Measurements from ENCODE around the gene FZR1. TPM values are rescaled to one million over a fixed set of nuclear protein-coding genes. Genes with fewer than 3 reads are reported as not detected.
"Not testable (repeated sequence)": the region's sequence is repeated elsewhere in the genome, so short reads cannot be mapped to it uniquely, and the experiment has no call there.

The FZR1 gene
- total and polyA plus RNA-seq, 7 experiments from 2014 or later: 7.8 to 90.7 (median 66.7) TPM

GRCh38 chr19:3584036-3584802, 78.1 kb downstream of the FZR1 start:
- H3K4me3 Mint-ChIP-seq: peak overlapping the region in 5 of 10 donors; percentile 12 to 35 (median 21)
- not testable (repeated sequence) for H3K4me1 ChIP-seq (ENCODE audit: control insufficient read depth in 2 of 2, insufficient read depth in 2 of 2, low read length in 2 of 2); H3K9me3 ChIP-seq (ENCODE audit: control insufficient read depth in 2 of 3, low read length in 3 of 3); H3K36me3 ChIP-seq (ENCODE audit: control insufficient read depth in 2 of 3, insufficient read depth in 3 of 3, low read length in 3 of 3); H3K36me3 Mint-ChIP-seq; H3K4me3 ChIP-seq (ENCODE audit: low read length); ATAC-seq; H3K27ac Mint-ChIP-seq; H3K9me3 Mint-ChIP-seq; DNase-seq; H3K27me3 Mint-ChIP-seq; H3K27ac ChIP-seq (ENCODE audit: low read depth, low read length); H3K27me3 ChIP-seq (ENCODE audit: control insufficient read depth in 2 of 2, insufficient read depth in 2 of 2, low read length in 2 of 2); H3K4me1 Mint-ChIP-seq
- CTCF ChIA-PET: interaction anchor here (0.5 to 2.7 kb wide), 8 partner anchors 21 to 85 kb away, joined by 3 to 9 read pairs (median 4); partner anchors contain the start of gene MFSD12
- POLR2A ChIA-PET: interaction anchor here (1.0 to 2.6 kb wide), 5 partner anchors 9 to 28 kb away, joined by 3 to 9 read pairs (median 4); no protein-coding TSS in a partner anchor
- intact Hi-C loops (cut with micrococcal nuclease): loop anchor here in 1 of 2 donors (2.0 kb wide), 1 partner anchor 39 kb away; no protein-coding TSS in a partner anchor

- H3K4me1 ChIP-seq (ENCODE audit: control insufficient read depth in 2 of 2, insufficient read depth in 2 of 2, low read length in 2 of 2): peaks cover 0 to 6% of the 10 kb centered on the region in 2 donors
- H3K36me3 ChIP-seq (ENCODE audit: control insufficient read depth in 2 of 3, insufficient read depth in 3 of 3, low read length in 3 of 3): no peaks in the 10 kb centered on the region
- no peaks in the 10 kb centered on the region for H3K9me3 ChIP-seq (ENCODE audit: control insufficient read depth in 2 of 3, low read length in 3 of 3)
- Mint-ChIP-seq H3K27me3 (peaks cover 0 to 6% (median 0%) of the 10 kb centered on the region in 5 donors), H3K4me3 (peak within 1 kb of the TSS in 8 of 10 donors; percentile 27 to 74 (median 68)), H3K9me3 (peaks cover 0 to 3% (median 0%) of the 10 kb centered on the region in 11 donors), H3K36me3 (no peaks in the 10 kb centered on the region), H3K27ac (no peak within 1 kb of the TSS), H3K4me1 (no peaks in the 10 kb centered on the region)
- no peaks in the 10 kb centered on the region for H3K27me3 ChIP-seq (ENCODE audit: control insufficient read depth in 2 of 2, insufficient read depth in 2 of 2, low read length in 2 of 2)
- ATAC-seq: no peak
- CTCF ChIA-PET: interaction anchor here (0.8 to 2.7 kb wide), 6 partner anchors 19 to 41 kb away, joined by 3 to 9 read pairs (median 5); partner anchors contain the start of gene MFSD12
- POLR2A ChIA-PET: interaction anchor here (0.6 to 2.6 kb wide), 8 partner anchors 10 to 83 kb away, joined by 3 to 9 read pairs (median 4); no protein-coding TSS in a partner anchor
- H3K4me3 ChIP-seq (ENCODE audit: low read length): peak within 1 kb of the TSS; percentile 54
- peak within 1 kb of the TSS; percentile 31 for H3K27ac ChIP-seq (ENCODE audit: low read depth, low read length)
- intact Hi-C loops (cut with micrococcal nuclease): loop anchor here in 1 of 2 donors (1.0 to 2.0 kb wide), 6 partner anchors 13 to 121 kb away; partner anchors contain the start of genes CACTIN and HMG20B
- DNase-seq: peak in 2 of 9 donors; percentile 9 to 25
Measured at GRCh38 chr19:3585301-3586126, 79.4 kb downstream of the FZR1 start, which contains the start of gene GIPC3. GIPC3 (plus strand) TSS chr19:3585478; CDS start chr19:3585598, 120 bp downstream.

- POLR2A ChIA-PET: interaction anchor here (0.6 to 2.6 kb wide), 6 partner anchors 12 to 84 kb away, joined by 3 to 9 read pairs (median 4); no protein-coding TSS in a partner anchor
- CTCF ChIA-PET: interaction anchor here (1.3 to 2.7 kb wide), 4 partner anchors 22 to 41 kb away, joined by 4 to 9 read pairs (median 6); partner anchors contain the start of gene MFSD12
- Histone ChIP-seq H3K4me3 (ENCODE audit: low read length) (peak overlapping the region; percentile 54), H3K9me3 (ENCODE audit: control insufficient read depth in 2 of 3, low read length in 3 of 3) (no peaks in the 10 kb centered on the region), H3K27me3 (ENCODE audit: control insufficient read depth in 2 of 2, insufficient read depth in 2 of 2, low read length in 2 of 2) (no peaks in the 10 kb centered on the region), H3K36me3 (ENCODE audit: control insufficient read depth in 2 of 3, insufficient read depth in 3 of 3, low read length in 3 of 3) (no peaks in the 10 kb centered on the region), H3K4me1 (ENCODE audit: control insufficient read depth in 2 of 2, insufficient read depth in 2 of 2, low read length in 2 of 2) (peaks cover 0 to 6% of the 10 kb centered on the region in 2 donors), H3K27ac (ENCODE audit: low read depth, low read length) (peak overlapping the region; percentile 31)
- peak overlapping the region in 8 of 10 donors; percentile 27 to 74 (median 68) for H3K4me3 Mint-ChIP-seq
- H3K27me3 Mint-ChIP-seq: peaks cover 0 to 6% (median 0%) of the 10 kb centered on the region in 5 donors
- no peaks in the 10 kb centered on the region for H3K36me3 Mint-ChIP-seq
- no peak overlapping the region for H3K27ac Mint-ChIP-seq
- no peaks in the 10 kb centered on the region for H3K4me1 Mint-ChIP-seq
- intact Hi-C loops (cut with micrococcal nuclease): loop anchor here in 1 of 2 donors (1.0 to 2.0 kb wide), 5 partner anchors 14 to 120 kb away; partner anchors contain the start of genes CACTIN and HMG20B
- peak in 6 of 9 donors; percentile 26 to 59 (median 45) for DNase-seq
- peak; percentile 51 for ATAC-seq
- H3K9me3 Mint-ChIP-seq: peaks cover 0 to 6% (median 0%) of the 10 kb centered on the region in 11 donors
Measured at GRCh38 chr19:3586127-3586626, 80.1 kb downstream of the FZR1 start.

- Mint-ChIP-seq H3K36me3 (no peaks in the 10 kb centered on the region), H3K4me1 (no peaks in the 10 kb centered on the region), H3K27ac (no peak overlapping the region), H3K9me3 (peaks cover 0 to 6% (median 0%) of the 10 kb centered on the region in 11 donors), H3K4me3 (peak overlapping the region in 3 of 10 donors; percentile 10 to 71 (median 12)), H3K27me3 (peaks cover 0 to 6% (median 0%) of the 10 kb centered on the region in 5 donors)
- ChIA-PET CTCF (interaction anchor here (1.6 kb wide), 1 partner anchor 22 kb away, joined by 5 read pairs; no protein-coding TSS in a partner anchor), POLR2A (interaction anchor here (0.8 to 2.6 kb wide), 4 partner anchors 13 to 32 kb away, joined by 3 to 9 read pairs (median 6); no protein-coding TSS in a partner anchor)
- H3K27ac ChIP-seq (ENCODE audit: low read depth, low read length): no peak overlapping the region
- DNase-seq (no peak), ATAC-seq (no peak)
- H3K27me3 ChIP-seq (ENCODE audit: control insufficient read depth in 2 of 2, insufficient read depth in 2 of 2, low read length in 2 of 2): no peaks in the 10 kb centered on the region
- H3K9me3 ChIP-seq (ENCODE audit: control insufficient read depth in 2 of 3, low read length in 3 of 3): no peaks in the 10 kb centered on the region
- no peaks in the 10 kb centered on the region for H3K36me3 ChIP-seq (ENCODE audit: control insufficient read depth in 2 of 3, insufficient read depth in 3 of 3, low read length in 3 of 3)
- H3K4me3 ChIP-seq (ENCODE audit: low read length): no peak overlapping the region
- peaks cover 0 to 6% of the 10 kb centered on the region in 2 donors for H3K4me1 ChIP-seq (ENCODE audit: control insufficient read depth in 2 of 2, insufficient read depth in 2 of 2, low read length in 2 of 2)
- intact Hi-C loops (cut with micrococcal nuclease): loop anchor here in 1 of 2 donors (1.0 to 2.0 kb wide), 5 partner anchors 15 to 119 kb away; partner anchors contain the start of genes CACTIN and HMG20B
Measured at GRCh38 chr19:3586707-3587346, 80.7 kb downstream of the FZR1 start.
